ENCODE measurements around the gene PEAK1. TPM values are rescaled to one million over a fixed set of nuclear protein-coding genes. Genes with fewer than 3 reads are reported as not detected.

PEAK1 gene
- polyA plus RNA-seq, 1 experiment, result 40.7 TPM

- Histone ChIP-seq H3K4me3 (ENCODE audit: low read depth, low read length) (no peak overlapping the region), H3K27me3 (ENCODE audit: control insufficient read depth, insufficient read depth, low read length) (no peaks in the 10 kb centered on the region), H3K36me3 (ENCODE audit: control insufficient read depth, insufficient read depth, low read length) (no peaks in the 10 kb centered on the region)
- POLR2A ChIA-PET, result no interaction called here
- CTCF ChIA-PET, result no interaction called here
- no peak for TF ChIP-seq CTCF (IDR thresholded peaks at IDR 0.05; ENCODE audit: insufficient read depth, low read depth, low read length)
- DNase-seq (ENCODE audit: low read depth), result no peak
These were observed 86.7 kb downstream of the PEAK1 start for GRCh38 chr15:77333166-77333565.

- TF ChIP-seq CTCF (IDR thresholded peaks at IDR 0.05; ENCODE audit: insufficient read depth, low read depth, low read length), result no peak
- POLR2A ChIA-PET, result no interaction called here
- H3K27me3 ChIP-seq (ENCODE audit: control insufficient read depth, insufficient read depth, low read length), result no peaks in the 10 kb centered on the region
- H3K36me3 ChIP-seq (ENCODE audit: control insufficient read depth, insufficient read depth, low read length), result no peaks in the 10 kb centered on the region; the same call in 1 of the 2 replicates
- H3K4me3 ChIP-seq (ENCODE audit: low read depth, low read length), result no peak overlapping the region
- peak; percentile 7 for DNase-seq (ENCODE audit: low read depth)
- CTCF ChIA-PET, result interaction anchor here (0.7 kb wide), 1 partner anchor 35 kb away, joined by 3 read pairs; no protein-coding TSS in a partner anchor
These were observed 90.7 kb downstream of the PEAK1 start for GRCh38 chr15:77329202-77329601.

- DNase-seq (ENCODE audit: low read depth), result no peak
- ChIA-PET CTCF (no interaction called here), POLR2A (no interaction called here)
- Histone ChIP-seq H3K36me3 (ENCODE audit: control insufficient read depth, insufficient read depth, low read length) (no peaks in the 10 kb centered on the region; the same call in 1 of the 2 replicates), H3K4me3 (ENCODE audit: low read depth, low read length) (no peak overlapping the region), H3K27me3 (ENCODE audit: control insufficient read depth, insufficient read depth, low read length) (no peaks in the 10 kb centered on the region)
- no peak for TF ChIP-seq CTCF (IDR thresholded peaks at IDR 0.05; ENCODE audit: insufficient read depth, low read depth, low read length)
These were observed 91.9 kb downstream of the PEAK1 start for GRCh38 chr15:77327844-77328529.

GRCh38 chr15:77327168-77327567, 92.7 kb downstream of the PEAK1 start:
- no peak overlapping the region for H3K4me3 ChIP-seq (ENCODE audit: low read depth, low read length)
- CTCF ChIA-PET, result no interaction called here
- POLR2A ChIA-PET, result no interaction called here
- H3K27me3 ChIP-seq (ENCODE audit: control insufficient read depth, insufficient read depth, low read length), result no peaks in the 10 kb centered on the region
- no peak for TF ChIP-seq CTCF (IDR thresholded peaks at IDR 0.05; ENCODE audit: insufficient read depth, low read depth, low read length)
- no peaks in the 10 kb centered on the region; the same call in 1 of the 2 replicates for H3K36me3 ChIP-seq (ENCODE audit: control insufficient read depth, insufficient read depth, low read length)
- no peak for DNase-seq (ENCODE audit: low read depth)

GRCh38 chr15:77326366-77326765, 93.5 kb downstream of the PEAK1 start:
- H3K4me3 ChIP-seq (ENCODE audit: low read depth, low read length), result no peak overlapping the region
- no peaks in the 10 kb centered on the region; the same call in 1 of the 2 replicates for H3K36me3 ChIP-seq (ENCODE audit: control insufficient read depth, insufficient read depth, low read length)
- POLR2A ChIA-PET, result no interaction called here
- DNase-seq (ENCODE audit: low read depth), result no peak
- H3K27me3 ChIP-seq (ENCODE audit: control insufficient read depth, insufficient read depth, low read length), result no peaks in the 10 kb centered on the region
- no peak for TF ChIP-seq CTCF (IDR thresholded peaks at IDR 0.05; ENCODE audit: insufficient read depth, low read depth, low read length)
- CTCF ChIA-PET, result no interaction called here
